GM12878 (cell line): Measurements from ENCODE around the gene NTM. TPM values are rescaled to one million over a fixed set of nuclear protein-coding genes. Genes with fewer than 3 reads are reported as not detected.

Source experiments
- BMI1 ChIP-seq: fragments of 450-650 bp; IDR thresholded peaks from 2 replicates; pipeline ENCODE4 v1.6.1; 2016; ENCODE audit warnings: mild to moderate bottlenecking, moderate library complexity, borderline replicate concordance
- CEBPB ChIP-seq, 2 experiments: fragments of 150-350 bp in 1 of 2; IDR thresholded peaks; 2 replicates each; pipeline ENCODE4 v1.6.1; 2012 to 2014; ENCODE audit warnings: low read depth in 2 of 2, low read length in 2 of 2, borderline replicate concordance in 1 of 2, inconsistent platforms in 1 of 2
- CREM ChIP-seq: IDR thresholded peaks from 2 replicates; pipeline ENCODE4 v1.6.1; 2014; ENCODE audit warnings: antibody characterized with exemption, low read depth
- FOS ChIP-seq: IDR thresholded peaks from 3 replicates; pipeline ENCODE4 v1.6.1; 2011; ENCODE audit warnings: borderline replicate concordance; ENCODE audit not compliant: insufficient read length; ENCODE audit errors: extremely low read depth
- FOXM1 ChIP-seq: IDR thresholded peaks from 2 replicates; pipeline ENCODE4 v1.6.1; 2012; ENCODE audit warnings: low read depth, mild to moderate bottlenecking, inconsistent platforms, low read length, moderate library complexity
- KLF5 ChIP-seq: fragments of 450-650 bp; IDR thresholded peaks from 2 replicates; pipeline ENCODE4 v1.6.1; 2014; ENCODE audit warnings: mild to moderate bottlenecking; ENCODE audit not compliant: partially characterized antibody
- MEF2B ChIP-seq: fragments of 450-650 bp; IDR thresholded peaks from 2 replicates; pipeline ENCODE4 v1.6.1; 2018; ENCODE audit warnings: mild to moderate bottlenecking, moderate library complexity; ENCODE audit not compliant: partially characterized antibody, poor library complexity, severe bottlenecking
- MTA3 ChIP-seq: IDR thresholded peaks from 2 replicates; pipeline ENCODE4 v1.6.1; 2012; ENCODE audit warnings: low read length, inconsistent platforms, borderline replicate concordance
- PAX8 ChIP-seq: fragments of 450-650 bp; IDR thresholded peaks from 2 replicates; pipeline ENCODE4 v1.6.1; 2017; ENCODE audit warnings: mild to moderate bottlenecking, moderate library complexity
- ZNF24 ChIP-seq: fragments of 450-650 bp; IDR thresholded peaks from 2 replicates; pipeline ENCODE4 v1.6.1; 2017; ENCODE audit warnings: antibody characterized with exemption, mild to moderate bottlenecking
- polyA plus RNA-seq, 11 experiments: library from polyadenylated mRNA; depleted of rRNA in 4 of 11; unstranded in 6 of 11; stranded (reverse) in 5 of 11; fragments of >200 nt; fragmentation: Nextera tagmentation in 4 of 11; fragmentation: Illumina TruSeq in 1 of 11; extraction: Ambion mirVana in 4 of 11; extraction: Trizol in 1 of 11; gene quantifications; 1 replicate in 1 of 11; 2 replicates in 10 of 11; pipeline versions ENCODE4 v1.2.1 to v1.2.3, GENCODE V29; 2011 to 2016; ENCODE audit warnings: inconsistent platforms in 2 of 11, missing spikeins in 2 of 11, low read depth in 1 of 11
- total RNA-seq, 4 experiments: library from RNA; depleted of rRNA in 3 of 4; stranded (reverse); fragments of >200 nt in 3 of 4; fragmentation: Illumina TruSeq in 1 of 4; extraction: Trizol in 1 of 4; gene quantifications; 2 replicates each; pipeline versions ENCODE4 v1.2.1 to v1.2.3, GENCODE V29; 2013 to 2021
- TF ChIP-seq, protein P1 (sequence below): fragments of 450-650 bp; IDR thresholded peaks from 2 replicates; pipeline ENCODE4 v1.6.1; 2016; ENCODE audit warnings: mild to moderate bottlenecking, moderate library complexity, borderline replicate concordance
- TF ChIP-seq, protein P2 (sequence below): IDR thresholded peaks from 2 replicates; pipeline ENCODE4 v1.6.1; 2012; ENCODE audit warnings: low read depth, low read length, improper control_type of control experiment
- TF ChIP-seq, protein P3 (sequence below): fragments of 450-650 bp; conservative IDR thresholded peaks from 2 replicates; pipeline ENCODE4 v1.6.1; 2017; ENCODE audit warnings: mild to moderate bottlenecking, moderate library complexity

NTM gene
- total and polyA plus RNA-seq, 10 of the 15 experiments (the other 5 are each of a cell fraction or from before 2014, with no cell fraction given): not detected

DNA sequence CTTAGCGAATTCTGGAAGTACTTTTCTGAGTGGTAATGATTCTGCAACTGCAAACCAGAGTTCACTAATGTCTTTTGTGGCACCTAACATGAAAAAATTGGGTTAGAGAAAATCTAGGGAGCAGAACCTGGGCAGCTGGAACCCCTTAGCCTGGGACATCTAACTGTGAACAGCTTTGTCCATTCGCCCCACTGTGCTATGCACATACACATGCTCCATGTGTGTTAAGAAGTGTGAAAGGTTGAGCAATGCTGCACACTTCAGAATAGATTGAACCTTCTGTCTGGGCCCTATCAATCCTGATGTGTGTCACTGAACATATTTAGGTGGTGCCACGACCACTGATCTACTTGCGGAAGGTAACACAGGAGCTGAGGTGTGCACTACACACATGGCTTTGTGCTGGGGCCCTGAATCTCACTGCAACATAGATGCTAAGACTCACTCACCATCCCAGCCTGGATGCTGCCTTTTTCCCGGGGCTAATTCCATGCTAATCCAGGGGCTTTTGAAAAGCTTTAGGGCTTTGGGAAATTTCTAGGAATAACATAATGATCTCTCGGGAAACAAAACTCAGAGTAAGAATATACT lies 976.2 kb downstream of the NTM start (continued):
- TF ChIP-seq, protein P1, sequence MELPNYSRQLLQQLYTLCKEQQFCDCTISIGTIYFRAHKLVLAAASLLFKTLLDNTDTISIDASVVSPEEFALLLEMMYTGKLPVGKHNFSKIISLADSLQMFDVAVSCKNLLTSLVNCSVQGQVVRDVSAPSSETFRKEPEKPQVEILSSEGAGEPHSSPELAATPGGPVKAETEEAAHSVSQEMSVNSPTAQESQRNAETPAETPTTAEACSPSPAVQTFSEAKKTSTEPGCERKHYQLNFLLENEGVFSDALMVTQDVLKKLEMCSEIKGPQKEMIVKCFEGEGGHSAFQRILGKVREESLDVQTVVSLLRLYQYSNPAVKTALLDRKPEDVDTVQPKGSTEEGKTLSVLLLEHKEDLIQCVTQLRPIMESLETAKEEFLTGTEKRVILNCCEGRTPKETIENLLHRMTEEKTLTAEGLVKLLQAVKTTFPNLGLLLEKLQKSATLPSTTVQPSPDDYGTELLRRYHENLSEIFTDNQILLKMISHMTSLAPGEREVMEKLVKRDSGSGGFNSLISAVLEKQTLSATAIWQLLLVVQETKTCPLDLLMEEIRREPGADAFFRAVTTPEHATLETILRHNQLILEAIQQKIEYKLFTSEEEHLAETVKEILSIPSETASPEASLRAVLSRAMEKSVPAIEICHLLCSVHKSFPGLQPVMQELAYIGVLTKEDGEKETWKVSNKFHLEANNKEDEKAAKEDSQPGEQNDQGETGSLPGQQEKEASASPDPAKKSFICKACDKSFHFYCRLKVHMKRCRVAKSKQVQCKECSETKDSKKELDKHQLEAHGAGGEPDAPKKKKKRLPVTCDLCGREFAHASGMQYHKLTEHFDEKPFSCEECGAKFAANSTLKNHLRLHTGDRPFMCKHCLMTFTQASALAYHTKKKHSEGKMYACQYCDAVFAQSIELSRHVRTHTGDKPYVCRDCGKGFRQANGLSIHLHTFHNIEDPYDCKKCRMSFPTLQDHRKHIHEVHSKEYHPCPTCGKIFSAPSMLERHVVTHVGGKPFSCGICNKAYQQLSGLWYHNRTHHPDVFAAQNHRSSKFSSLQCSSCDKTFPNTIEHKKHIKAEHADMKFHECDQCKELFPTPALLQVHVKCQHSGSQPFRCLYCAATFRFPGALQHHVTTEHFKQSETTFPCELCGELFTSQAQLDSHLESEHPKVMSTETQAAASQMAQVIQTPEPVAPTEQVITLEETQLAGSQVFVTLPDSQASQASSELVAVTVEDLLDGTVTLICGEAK: no peak
- no peak for TF ChIP-seq FOXM1
- TF ChIP-seq CREM: no peak
- TF ChIP-seq, protein P2, sequence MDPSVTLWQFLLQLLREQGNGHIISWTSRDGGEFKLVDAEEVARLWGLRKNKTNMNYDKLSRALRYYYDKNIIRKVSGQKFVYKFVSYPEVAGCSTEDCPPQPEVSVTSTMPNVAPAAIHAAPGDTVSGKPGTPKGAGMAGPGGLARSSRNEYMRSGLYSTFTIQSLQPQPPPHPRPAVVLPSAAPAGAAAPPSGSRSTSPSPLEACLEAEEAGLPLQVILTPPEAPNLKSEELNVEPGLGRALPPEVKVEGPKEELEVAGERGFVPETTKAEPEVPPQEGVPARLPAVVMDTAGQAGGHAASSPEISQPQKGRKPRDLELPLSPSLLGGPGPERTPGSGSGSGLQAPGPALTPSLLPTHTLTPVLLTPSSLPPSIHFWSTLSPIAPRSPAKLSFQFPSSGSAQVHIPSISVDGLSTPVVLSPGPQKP: no peak
- TF ChIP-seq MEF2B: no peak
- no peak for TF ChIP-seq PAX8
- TF ChIP-seq, protein P3, sequence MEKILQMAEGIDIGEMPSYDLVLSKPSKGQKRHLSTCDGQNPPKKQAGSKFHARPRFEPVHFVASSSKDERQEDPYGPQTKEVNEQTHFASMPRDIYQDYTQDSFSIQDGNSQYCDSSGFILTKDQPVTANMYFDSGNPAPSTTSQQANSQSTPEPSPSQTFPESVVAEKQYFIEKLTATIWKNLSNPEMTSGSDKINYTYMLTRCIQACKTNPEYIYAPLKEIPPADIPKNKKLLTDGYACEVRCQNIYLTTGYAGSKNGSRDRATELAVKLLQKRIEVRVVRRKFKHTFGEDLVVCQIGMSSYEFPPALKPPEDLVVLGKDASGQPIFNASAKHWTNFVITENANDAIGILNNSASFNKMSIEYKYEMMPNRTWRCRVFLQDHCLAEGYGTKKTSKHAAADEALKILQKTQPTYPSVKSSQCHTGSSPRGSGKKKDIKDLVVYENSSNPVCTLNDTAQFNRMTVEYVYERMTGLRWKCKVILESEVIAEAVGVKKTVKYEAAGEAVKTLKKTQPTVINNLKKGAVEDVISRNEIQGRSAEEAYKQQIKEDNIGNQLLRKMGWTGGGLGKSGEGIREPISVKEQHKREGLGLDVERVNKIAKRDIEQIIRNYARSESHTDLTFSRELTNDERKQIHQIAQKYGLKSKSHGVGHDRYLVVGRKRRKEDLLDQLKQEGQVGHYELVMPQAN: no peak
- TF ChIP-seq BMI1: no peak
- no peak for TF ChIP-seq KLF5
- no peak for TF ChIP-seq MTA3
- no peak for TF ChIP-seq ZNF24
- TF ChIP-seq CEBPB (IDR thresholded peaks at IDR 0.05; ENCODE audit: borderline replicate concordance in 1 of 2, low read depth in 2 of 2, low read length in 2 of 2): no peak
- no peak for TF ChIP-seq FOS
